ENCODE results near the gene DNASE1L1. TPM values are rescaled to one million over a fixed set of nuclear protein-coding genes. Genes with fewer than 3 reads are reported as not detected.
A peak's percentile ranks its signal among the peaks of the same experiment; 100 is the strongest.
"Not testable (repeated sequence)": the region's sequence is repeated elsewhere in the genome, so short reads cannot be mapped to it uniquely, and the experiment has no call there.

Gene DNASE1L1
- total and polyA plus RNA-seq, 2 of the 13 experiments (the other 11 are each of a cell fraction or from before 2014, with no cell fraction given): 4.7 to 12.3 TPM

GRCh38 chrX:154396363-154396762 is 12.7 kb downstream of the DNASE1L1 start:
- H3K9me3 ChIP-seq (ENCODE audit: low read length); in situ Hi-C loops (cut with HindIII; ENCODE audit: extremely low pct_ligation_motif_present, low pct_unique_long_range_greater_than_20kb); H2AFZ ChIP-seq (ENCODE audit: low read length); BruUV-seq (replicated peaks); ATAC-seq; H3K4me3 ChIP-seq (replicated peaks in 1 of 3; ENCODE audit: insufficient read depth in 1 of 3, low read depth in 2 of 3, low read length in 3 of 3); FAIRE-seq; H3K27ac ChIP-seq (ENCODE audit: extremely low read length, insufficient read depth, low read length); intact Hi-C loops (cut with micrococcal nuclease; ENCODE audit: unreplicated experiment); H3K27me3 ChIP-seq (ENCODE audit: control insufficient read depth in 1 of 2, insufficient read depth in 2 of 2, low read length in 2 of 2); H3K9ac ChIP-seq (ENCODE audit: insufficient read depth, low read depth, low read length); H3K4me2 ChIP-seq (ENCODE audit: low read depth, low read length); CTCF ChIA-PET (ENCODE audit: low intra/inter-chr PET ratio, low total read pairs); DNase-seq (ENCODE audit: low spot score): not testable (repeated sequence)
- H3K79me2 ChIP-seq (ENCODE audit: insufficient read depth, low read length): peaks cover 21% of the 10 kb centered on the region
- 0 out of 2 replicates have a peak, but pooled peaks have one; percentile 38 for TF ChIP-seq ZNF460 (CRISPR knock-in tag; IDR thresholded peaks at IDR 0.05; ENCODE audit: borderline replicate concordance)
- peaks cover 21% of the 10 kb centered on the region; the same call in 1 of the 2 replicates for H4K20me1 ChIP-seq (ENCODE audit: insufficient read depth, low read length)
- POLR2A ChIA-PET: interaction anchor here (6.3 kb wide), 1 partner anchor 14 kb away, joined by 75 read pairs; the partner anchor contains the start of genes DNASE1L1 and TAFAZZIN
- peaks cover 25% of the 10 kb centered on the region for H3K4me1 ChIP-seq (ENCODE audit: insufficient read depth, low read length)
- peaks cover 6 to 22% of the 10 kb centered on the region in 2 experiments; a peak in 4 of 5 replicates for H3K36me3 ChIP-seq (replicated peaks in 1 of 2; ENCODE audit: control insufficient read depth in 1 of 2, insufficient read depth in 2 of 2, low read length in 2 of 2)
- 93% methylated on average over 16 of the region's 17 CpGs for WGBS (ENCODE audit: low lambda C conversion rate)

GRCh38 chrX:154389812-154390747 is 19.0 kb downstream of the DNASE1L1 start:
- intact Hi-C loops (cut with micrococcal nuclease; ENCODE audit: unreplicated experiment); H4K20me1 ChIP-seq (ENCODE audit: insufficient read depth, low read length); H3K4me2 ChIP-seq (ENCODE audit: low read depth, low read length); in situ Hi-C loops (cut with HindIII; ENCODE audit: extremely low pct_ligation_motif_present, low pct_unique_long_range_greater_than_20kb); H3K27ac ChIP-seq (ENCODE audit: extremely low read length, insufficient read depth, low read length); CTCF ChIA-PET (ENCODE audit: low intra/inter-chr PET ratio, low total read pairs); BruUV-seq (replicated peaks); H2AFZ ChIP-seq (ENCODE audit: low read length); H3K9ac ChIP-seq (ENCODE audit: insufficient read depth, low read depth, low read length); H3K27me3 ChIP-seq (ENCODE audit: control insufficient read depth in 1 of 2, insufficient read depth in 2 of 2, low read length in 2 of 2); H3K36me3 ChIP-seq (replicated peaks in 1 of 2; ENCODE audit: control insufficient read depth in 1 of 2, insufficient read depth in 2 of 2, low read length in 2 of 2); H3K4me3 ChIP-seq (replicated peaks in 1 of 3; ENCODE audit: insufficient read depth in 1 of 3, low read depth in 2 of 3, low read length in 3 of 3); H3K9me3 ChIP-seq (ENCODE audit: low read length); H3K4me1 ChIP-seq (ENCODE audit: insufficient read depth, low read length); DNase-seq (ENCODE audit: low spot score); H3K79me2 ChIP-seq (ENCODE audit: insufficient read depth, low read length); POLR2A ChIA-PET: not testable (repeated sequence)
- ATAC-seq: peak; percentile 67
- WGBS (ENCODE audit: low lambda C conversion rate): no CpG with 5 or more reads among the region's 121 CpGs
- peak; percentile 95 for FAIRE-seq

GRCh38 chrX:154388649-154389048 is 20.4 kb downstream of the DNASE1L1 start:
- ATAC-seq; BruUV-seq (replicated peaks); H3K36me3 ChIP-seq (replicated peaks in 1 of 2; ENCODE audit: control insufficient read depth in 1 of 2, insufficient read depth in 2 of 2, low read length in 2 of 2); H3K27ac ChIP-seq (ENCODE audit: extremely low read length, insufficient read depth, low read length); H3K4me3 ChIP-seq (replicated peaks in 1 of 3; ENCODE audit: insufficient read depth in 1 of 3, low read depth in 2 of 3, low read length in 3 of 3); H3K27me3 ChIP-seq (ENCODE audit: control insufficient read depth in 1 of 2, insufficient read depth in 2 of 2, low read length in 2 of 2); FAIRE-seq; H4K20me1 ChIP-seq (ENCODE audit: insufficient read depth, low read length); intact Hi-C loops (cut with micrococcal nuclease; ENCODE audit: unreplicated experiment); POLR2A ChIA-PET; CTCF ChIA-PET (ENCODE audit: low intra/inter-chr PET ratio, low total read pairs); H2AFZ ChIP-seq (ENCODE audit: low read length); H3K9ac ChIP-seq (ENCODE audit: insufficient read depth, low read depth, low read length); DNase-seq (ENCODE audit: low spot score); H3K4me2 ChIP-seq (ENCODE audit: low read depth, low read length); H3K9me3 ChIP-seq (ENCODE audit: low read length); in situ Hi-C loops (cut with HindIII; ENCODE audit: extremely low pct_ligation_motif_present, low pct_unique_long_range_greater_than_20kb); H3K79me2 ChIP-seq (ENCODE audit: insufficient read depth, low read length); H3K4me1 ChIP-seq (ENCODE audit: insufficient read depth, low read length): not testable (repeated sequence)
- WGBS (ENCODE audit: low lambda C conversion rate): no CpG with 5 or more reads among the region's 16 CpGs

GRCh38 chrX:154388094-154388493 is 21.0 kb downstream of the DNASE1L1 start:
- H3K9me3 ChIP-seq (ENCODE audit: low read length); H3K4me1 ChIP-seq (ENCODE audit: insufficient read depth, low read length); H2AFZ ChIP-seq (ENCODE audit: low read length); H3K79me2 ChIP-seq (ENCODE audit: insufficient read depth, low read length); H3K27ac ChIP-seq (ENCODE audit: extremely low read length, insufficient read depth, low read length); BruUV-seq (replicated peaks); H3K27me3 ChIP-seq (ENCODE audit: control insufficient read depth in 1 of 2, insufficient read depth in 2 of 2, low read length in 2 of 2); H4K20me1 ChIP-seq (ENCODE audit: insufficient read depth, low read length); H3K4me3 ChIP-seq (replicated peaks in 1 of 3; ENCODE audit: insufficient read depth in 1 of 3, low read depth in 2 of 3, low read length in 3 of 3); POLR2A ChIA-PET; H3K36me3 ChIP-seq (replicated peaks in 1 of 2; ENCODE audit: control insufficient read depth in 1 of 2, insufficient read depth in 2 of 2, low read length in 2 of 2); H3K9ac ChIP-seq (ENCODE audit: insufficient read depth, low read depth, low read length); intact Hi-C loops (cut with micrococcal nuclease; ENCODE audit: unreplicated experiment); in situ Hi-C loops (cut with HindIII; ENCODE audit: extremely low pct_ligation_motif_present, low pct_unique_long_range_greater_than_20kb); DNase-seq (ENCODE audit: low spot score); CTCF ChIA-PET (ENCODE audit: low intra/inter-chr PET ratio, low total read pairs); H3K4me2 ChIP-seq (ENCODE audit: low read depth, low read length): not testable (repeated sequence)
- FAIRE-seq (peak; percentile 36), ATAC-seq (peak; percentile 18)
- WGBS (ENCODE audit: low lambda C conversion rate): no CpG with 5 or more reads among the region's 20 CpGs

All from HepG2 (cell line).